Ovary (tissue), 3 donors: Measurements from ENCODE around the gene MINDY2.

Experiments used
- EP300 ChIP-seq: sonication (generic); formaldehyde crosslinking; IDR thresholded peaks from one replicate; pipeline ENCODE4 v1.6.1; 2017; ENCODE audit warnings: antibody characterized with exemption
- POLR2A ChIP-seq: fragments of 450-650 bp; IDR thresholded peaks from one replicate; pipeline ENCODE4 v1.6.1; 2017; ENCODE audit warnings: antibody characterized with exemption, mild to moderate bottlenecking, moderate library complexity
- TF ChIP-seq, protein P1 (sequence below), 3 donors: fragments of 450-650 bp in 2 of 3; fragments of 200-600 bp in 1 of 3; IDR thresholded peaks; one replicate each; pipeline versions ENCODE4 v1.5.1 to v1.8.0; 2016 to 2022; ENCODE audit warnings: antibody characterized with exemption in 3 of 3, mild to moderate bottlenecking in 1 of 3
- donor health status: DM: no; HTN: no; CAD: no.

DNA sequence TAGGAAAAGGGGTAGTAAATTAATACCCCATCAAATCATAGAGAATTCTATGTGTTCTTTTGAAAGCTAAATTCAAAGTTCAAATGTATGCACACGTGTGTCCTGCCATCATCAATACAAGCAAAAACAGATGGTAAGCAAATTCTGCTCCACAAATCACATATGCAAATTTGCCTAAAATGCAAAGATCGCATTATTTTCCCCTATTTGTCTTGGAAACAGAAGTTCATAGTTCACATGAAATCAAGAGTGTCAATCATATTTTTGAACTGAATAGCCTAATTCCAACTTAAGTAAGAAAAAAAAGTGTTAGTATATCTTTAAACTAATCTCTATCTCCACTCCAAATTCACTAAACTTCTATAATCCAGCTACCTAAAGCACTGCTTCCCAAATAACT is 30.1 kb upstream of the MINDY2 start:
- TF ChIP-seq, protein P1, sequence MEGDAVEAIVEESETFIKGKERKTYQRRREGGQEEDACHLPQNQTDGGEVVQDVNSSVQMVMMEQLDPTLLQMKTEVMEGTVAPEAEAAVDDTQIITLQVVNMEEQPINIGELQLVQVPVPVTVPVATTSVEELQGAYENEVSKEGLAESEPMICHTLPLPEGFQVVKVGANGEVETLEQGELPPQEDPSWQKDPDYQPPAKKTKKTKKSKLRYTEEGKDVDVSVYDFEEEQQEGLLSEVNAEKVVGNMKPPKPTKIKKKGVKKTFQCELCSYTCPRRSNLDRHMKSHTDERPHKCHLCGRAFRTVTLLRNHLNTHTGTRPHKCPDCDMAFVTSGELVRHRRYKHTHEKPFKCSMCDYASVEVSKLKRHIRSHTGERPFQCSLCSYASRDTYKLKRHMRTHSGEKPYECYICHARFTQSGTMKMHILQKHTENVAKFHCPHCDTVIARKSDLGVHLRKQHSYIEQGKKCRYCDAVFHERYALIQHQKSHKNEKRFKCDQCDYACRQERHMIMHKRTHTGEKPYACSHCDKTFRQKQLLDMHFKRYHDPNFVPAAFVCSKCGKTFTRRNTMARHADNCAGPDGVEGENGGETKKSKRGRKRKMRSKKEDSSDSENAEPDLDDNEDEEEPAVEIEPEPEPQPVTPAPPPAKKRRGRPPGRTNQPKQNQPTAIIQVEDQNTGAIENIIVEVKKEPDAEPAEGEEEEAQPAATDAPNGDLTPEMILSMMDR (IDR thresholded peaks at IDR 0.05): no peak
- TF ChIP-seq POLR2A (no peak), EP300 (no peak)
